ENCODE data around the gene SIPA1.

DNA sequence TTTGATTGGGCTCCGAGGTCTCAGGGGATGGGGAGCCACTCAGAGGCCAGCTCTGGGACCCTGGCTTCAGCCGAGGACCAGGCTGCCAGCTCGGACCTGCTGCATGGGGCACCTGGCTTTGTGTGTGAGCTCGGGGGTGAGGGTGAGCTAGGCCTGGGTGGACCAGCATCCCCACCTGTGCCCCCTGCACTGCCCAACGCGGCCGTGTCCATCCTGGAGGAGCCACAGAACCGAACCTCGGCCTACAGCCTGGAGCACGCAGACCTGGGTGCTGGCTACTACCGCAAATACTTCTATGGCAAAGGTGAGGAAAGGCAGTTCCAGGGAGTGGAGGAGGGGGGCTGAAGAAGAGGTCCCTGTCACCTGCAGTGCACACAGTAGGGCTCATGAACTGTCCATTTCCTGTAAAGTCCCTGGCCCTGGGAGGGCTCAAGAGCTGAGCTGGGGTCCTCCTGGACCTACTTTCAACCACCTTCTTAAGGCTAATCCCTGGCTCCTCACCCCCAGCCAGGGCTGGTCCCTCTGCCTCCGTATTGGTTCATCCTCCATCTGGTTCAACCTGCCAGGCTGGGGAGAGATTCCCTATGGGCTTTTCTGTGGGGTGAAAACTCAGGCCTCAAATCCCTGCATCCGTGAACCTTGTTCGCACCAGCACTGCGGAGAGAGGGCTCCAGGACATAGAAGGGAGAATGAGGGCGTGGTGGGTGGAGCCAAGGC, 3.6 kb downstream of the SIPA1 start:
- TF ChIP-seq, protein P1, sequence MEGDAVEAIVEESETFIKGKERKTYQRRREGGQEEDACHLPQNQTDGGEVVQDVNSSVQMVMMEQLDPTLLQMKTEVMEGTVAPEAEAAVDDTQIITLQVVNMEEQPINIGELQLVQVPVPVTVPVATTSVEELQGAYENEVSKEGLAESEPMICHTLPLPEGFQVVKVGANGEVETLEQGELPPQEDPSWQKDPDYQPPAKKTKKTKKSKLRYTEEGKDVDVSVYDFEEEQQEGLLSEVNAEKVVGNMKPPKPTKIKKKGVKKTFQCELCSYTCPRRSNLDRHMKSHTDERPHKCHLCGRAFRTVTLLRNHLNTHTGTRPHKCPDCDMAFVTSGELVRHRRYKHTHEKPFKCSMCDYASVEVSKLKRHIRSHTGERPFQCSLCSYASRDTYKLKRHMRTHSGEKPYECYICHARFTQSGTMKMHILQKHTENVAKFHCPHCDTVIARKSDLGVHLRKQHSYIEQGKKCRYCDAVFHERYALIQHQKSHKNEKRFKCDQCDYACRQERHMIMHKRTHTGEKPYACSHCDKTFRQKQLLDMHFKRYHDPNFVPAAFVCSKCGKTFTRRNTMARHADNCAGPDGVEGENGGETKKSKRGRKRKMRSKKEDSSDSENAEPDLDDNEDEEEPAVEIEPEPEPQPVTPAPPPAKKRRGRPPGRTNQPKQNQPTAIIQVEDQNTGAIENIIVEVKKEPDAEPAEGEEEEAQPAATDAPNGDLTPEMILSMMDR (IDR thresholded peaks at IDR 0.05): no peak
- TF ChIP-seq POLR2A (IDR thresholded peaks at IDR 0.05): no peak
